Measurements from ENCODE around the gene RHBDL1.

Gene RHBDL1

GRCh38 chr16:634051-634670 lies 41.3 kb upstream of the RHBDL1 start:
- TF ChIP-seq ZFX (IDR thresholded peaks at IDR 0.05; ENCODE audit: borderline replicate concordance) = no peak
- TF ChIP-seq, protein P1, sequence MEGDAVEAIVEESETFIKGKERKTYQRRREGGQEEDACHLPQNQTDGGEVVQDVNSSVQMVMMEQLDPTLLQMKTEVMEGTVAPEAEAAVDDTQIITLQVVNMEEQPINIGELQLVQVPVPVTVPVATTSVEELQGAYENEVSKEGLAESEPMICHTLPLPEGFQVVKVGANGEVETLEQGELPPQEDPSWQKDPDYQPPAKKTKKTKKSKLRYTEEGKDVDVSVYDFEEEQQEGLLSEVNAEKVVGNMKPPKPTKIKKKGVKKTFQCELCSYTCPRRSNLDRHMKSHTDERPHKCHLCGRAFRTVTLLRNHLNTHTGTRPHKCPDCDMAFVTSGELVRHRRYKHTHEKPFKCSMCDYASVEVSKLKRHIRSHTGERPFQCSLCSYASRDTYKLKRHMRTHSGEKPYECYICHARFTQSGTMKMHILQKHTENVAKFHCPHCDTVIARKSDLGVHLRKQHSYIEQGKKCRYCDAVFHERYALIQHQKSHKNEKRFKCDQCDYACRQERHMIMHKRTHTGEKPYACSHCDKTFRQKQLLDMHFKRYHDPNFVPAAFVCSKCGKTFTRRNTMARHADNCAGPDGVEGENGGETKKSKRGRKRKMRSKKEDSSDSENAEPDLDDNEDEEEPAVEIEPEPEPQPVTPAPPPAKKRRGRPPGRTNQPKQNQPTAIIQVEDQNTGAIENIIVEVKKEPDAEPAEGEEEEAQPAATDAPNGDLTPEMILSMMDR (IDR thresholded peaks at IDR 0.05) = no peak
- H3K27ac ChIP-seq = peak overlapping the region; percentile 92; the same call in 1 of the 2 replicates

- peak overlapping the region; percentile 92 for H3K27ac ChIP-seq
- TF ChIP-seq ZFX (IDR thresholded peaks at IDR 0.05; ENCODE audit: borderline replicate concordance) = no peak
- TF ChIP-seq, protein P1 (IDR thresholded peaks at IDR 0.05) = no peak
Observed at GRCh38 chr16:634996-635395, 40.5 kb upstream of the RHBDL1 start.

DNA sequence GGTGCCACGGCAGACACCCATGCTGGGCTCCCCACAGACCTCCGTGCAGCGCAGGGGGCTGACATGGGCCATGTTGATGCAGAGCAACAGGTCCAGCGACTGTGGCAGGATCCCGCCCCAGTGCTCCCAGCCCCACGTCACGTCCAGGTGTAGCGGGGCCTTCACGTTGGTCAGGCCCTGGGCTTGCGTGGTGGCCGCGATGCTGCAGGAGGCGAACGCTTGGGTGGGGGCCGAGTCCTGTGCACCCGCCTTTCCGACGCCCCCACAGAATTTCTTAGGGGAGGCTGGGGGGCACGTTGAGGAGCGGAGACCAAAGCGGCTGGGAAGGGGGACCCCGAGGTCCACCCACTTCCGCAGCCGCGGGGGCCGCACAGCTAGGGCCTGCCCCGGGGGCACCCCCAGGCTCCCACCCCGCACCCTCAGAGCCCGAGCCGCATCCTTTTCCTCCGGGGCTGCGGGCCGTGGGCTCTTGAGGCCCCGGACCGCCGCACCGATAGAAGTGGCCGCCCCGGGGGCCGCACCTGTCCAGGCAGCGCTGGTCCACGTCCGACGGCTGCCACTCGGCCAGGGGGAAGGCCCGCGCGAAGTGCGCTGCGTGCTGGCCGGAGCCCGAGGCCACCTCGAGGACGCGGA lies 39.8 kb upstream of the RHBDL1 start:
- peak overlapping the region; percentile 92 for H3K27ac ChIP-seq
- TF ChIP-seq, protein P1 (IDR thresholded peaks at IDR 0.05) = no peak
- TF ChIP-seq ZFX (IDR thresholded peaks at IDR 0.05; ENCODE audit: borderline replicate concordance) = no peak

DNA sequence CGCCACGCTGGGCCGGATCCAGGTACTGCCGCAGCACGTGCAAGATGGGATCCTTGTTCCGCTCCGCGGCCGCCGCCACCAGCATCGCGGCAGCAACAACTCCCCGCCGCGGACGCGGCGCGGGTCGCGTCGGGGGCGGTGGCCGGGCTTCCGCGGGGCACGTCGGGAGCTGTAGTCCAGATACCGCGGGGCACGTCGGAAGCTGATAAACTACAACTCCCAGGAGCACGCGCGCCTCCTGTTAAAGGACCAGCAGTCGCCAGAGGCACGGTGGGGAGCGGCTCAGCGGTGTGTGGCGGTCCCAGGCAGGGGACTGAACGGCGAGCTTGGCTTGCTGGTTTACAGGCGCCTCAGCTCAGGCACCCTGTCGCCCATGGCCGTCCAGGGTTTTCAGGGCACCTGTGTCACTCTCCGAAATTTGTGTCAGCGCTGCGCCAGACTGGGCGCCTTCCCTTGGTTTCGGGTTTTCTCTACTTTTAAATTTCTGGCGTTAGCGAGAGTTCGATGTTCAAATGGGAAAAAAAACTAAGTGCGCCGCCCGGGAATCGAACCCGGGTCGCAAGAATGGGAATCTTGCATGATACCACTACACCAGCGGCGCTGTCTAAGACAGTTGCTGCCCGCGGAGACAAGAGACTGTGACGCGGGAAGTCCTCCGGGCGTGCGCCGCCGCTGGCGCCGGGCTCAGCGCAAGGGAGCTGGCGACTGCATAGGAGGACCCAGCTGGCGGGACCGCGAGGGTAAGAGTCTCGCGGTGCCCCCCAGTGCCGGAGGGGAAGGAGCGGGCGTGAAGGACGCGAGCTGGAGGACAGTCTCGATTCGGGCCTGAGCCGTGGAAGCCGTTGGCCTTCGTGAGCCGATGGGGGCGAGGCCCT lies 39.0 kb upstream of the RHBDL1 start, which contains the start of gene METTL26:
TSS of gene METTL26 (minus strand) at position 100 of the 875 bp plus-strand sequence. CDS start at position 85, 15 bp downstream.
- TF ChIP-seq, protein P1 (IDR thresholded peaks at IDR 0.05) = 0 out of 2 replicates have a peak, but pooled peaks have one; percentile 6
- TF ChIP-seq ZFX (IDR thresholded peaks at IDR 0.05; ENCODE audit: borderline replicate concordance) = no peak
- peak within 1 kb of the TSS; percentile 92 for H3K27ac ChIP-seq

DNA sequence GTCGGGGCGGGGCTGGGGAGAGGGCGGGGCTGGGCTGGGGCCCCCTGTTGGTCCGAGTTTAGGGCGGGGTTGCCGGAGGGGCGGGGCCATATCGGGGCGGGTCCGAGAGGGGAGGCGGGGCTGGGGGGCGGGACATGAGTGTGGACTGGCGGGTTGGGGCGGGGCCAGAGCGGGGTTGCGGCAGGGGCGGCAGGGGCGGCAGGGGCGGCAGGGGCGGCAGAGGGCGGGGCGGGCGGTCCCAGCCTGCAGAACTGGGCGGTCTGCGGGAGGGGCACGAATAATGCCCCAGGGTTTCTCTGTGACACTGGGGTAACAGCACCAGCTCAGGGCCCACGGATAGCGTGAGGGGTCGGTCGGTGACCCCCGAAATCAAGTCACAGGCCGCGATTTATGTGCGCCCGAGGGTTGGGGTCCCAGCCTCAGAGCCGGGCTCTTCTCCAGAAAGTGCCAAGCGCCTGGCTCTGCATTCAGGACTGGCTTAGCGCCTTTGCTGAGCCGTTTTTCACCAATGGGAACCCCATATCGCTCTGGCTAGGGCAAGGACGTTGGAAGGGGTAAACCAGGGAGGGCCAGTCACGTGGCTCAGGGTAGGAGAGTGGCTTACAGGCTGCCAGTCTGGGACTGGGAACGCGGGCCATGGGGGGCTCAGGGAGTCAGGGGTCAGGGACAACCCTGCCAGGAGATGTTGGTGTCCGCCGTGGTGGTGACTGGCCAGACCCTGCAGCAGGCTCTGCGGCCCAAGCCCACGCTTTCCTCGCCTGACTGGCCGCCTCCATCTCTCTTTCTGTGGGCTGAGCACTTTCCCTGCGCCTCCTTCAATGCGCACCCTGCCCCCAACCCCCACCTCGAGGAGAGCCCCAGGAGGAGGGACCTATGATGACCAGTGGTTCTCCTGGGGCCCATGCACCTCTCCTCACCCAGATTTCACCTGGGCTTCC lies 38.1 kb upstream of the RHBDL1 start:
- TF ChIP-seq, protein P1 (IDR thresholded peaks at IDR 0.05) = no peak
- TF ChIP-seq ZFX (IDR thresholded peaks at IDR 0.05; ENCODE audit: borderline replicate concordance) = no peak
- H3K27ac ChIP-seq = peak overlapping the region; percentile 92

DNA sequence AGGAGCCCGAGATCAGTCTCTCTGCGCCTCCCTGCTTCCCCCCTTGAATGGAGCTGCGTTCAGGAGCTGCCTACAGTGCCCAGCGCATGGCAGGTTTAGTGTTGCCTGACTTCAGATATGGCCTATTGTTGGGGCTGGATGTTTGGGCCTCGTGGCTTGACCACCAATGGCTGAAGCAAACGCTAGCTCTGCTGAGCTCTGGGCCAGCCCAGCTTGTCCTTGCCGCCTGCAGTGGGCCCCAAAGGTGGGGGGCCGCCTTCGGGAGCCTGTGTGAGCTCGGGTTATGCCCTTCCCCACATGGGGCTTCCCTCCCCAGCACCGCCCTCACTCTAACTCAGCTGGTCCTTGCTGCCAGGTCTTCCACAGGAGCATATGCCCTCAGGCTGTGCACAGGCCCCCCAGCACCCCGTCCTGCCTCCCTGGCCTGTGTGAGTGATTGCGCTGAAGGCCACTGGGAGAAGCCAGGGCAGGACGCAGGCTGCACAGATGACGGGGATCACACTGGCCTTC lies 37.4 kb upstream of the RHBDL1 start:
- H3K27ac ChIP-seq = peak overlapping the region; percentile 92
- no peak for TF ChIP-seq ZFX (IDR thresholded peaks at IDR 0.05; ENCODE audit: borderline replicate concordance)
- TF ChIP-seq, protein P1 (IDR thresholded peaks at IDR 0.05) = no peak

All from 22Rv1 (cell line).